B cell (primary cell): Measurements from ENCODE around the gene EHBP1L1.

Source experiments
- EZH2 ChIP-seq: IDR thresholded peaks from 2 replicates; pipeline ENCODE4 v1.6.1; 2012; ENCODE audit warnings: borderline replicate concordance, low read depth, mild to moderate bottlenecking, moderate library complexity, low read length; ENCODE audit not compliant: insufficient read depth, poor library complexity, severe bottlenecking
- TF ChIP-seq, protein P1 (sequence below): fragments of 200-600 bp; IDR thresholded peaks from one replicate; pipeline ENCODE4 v1.8.0; 2022; ENCODE audit warnings: antibody characterized with exemption, mild to moderate bottlenecking

- TF ChIP-seq, protein P1, sequence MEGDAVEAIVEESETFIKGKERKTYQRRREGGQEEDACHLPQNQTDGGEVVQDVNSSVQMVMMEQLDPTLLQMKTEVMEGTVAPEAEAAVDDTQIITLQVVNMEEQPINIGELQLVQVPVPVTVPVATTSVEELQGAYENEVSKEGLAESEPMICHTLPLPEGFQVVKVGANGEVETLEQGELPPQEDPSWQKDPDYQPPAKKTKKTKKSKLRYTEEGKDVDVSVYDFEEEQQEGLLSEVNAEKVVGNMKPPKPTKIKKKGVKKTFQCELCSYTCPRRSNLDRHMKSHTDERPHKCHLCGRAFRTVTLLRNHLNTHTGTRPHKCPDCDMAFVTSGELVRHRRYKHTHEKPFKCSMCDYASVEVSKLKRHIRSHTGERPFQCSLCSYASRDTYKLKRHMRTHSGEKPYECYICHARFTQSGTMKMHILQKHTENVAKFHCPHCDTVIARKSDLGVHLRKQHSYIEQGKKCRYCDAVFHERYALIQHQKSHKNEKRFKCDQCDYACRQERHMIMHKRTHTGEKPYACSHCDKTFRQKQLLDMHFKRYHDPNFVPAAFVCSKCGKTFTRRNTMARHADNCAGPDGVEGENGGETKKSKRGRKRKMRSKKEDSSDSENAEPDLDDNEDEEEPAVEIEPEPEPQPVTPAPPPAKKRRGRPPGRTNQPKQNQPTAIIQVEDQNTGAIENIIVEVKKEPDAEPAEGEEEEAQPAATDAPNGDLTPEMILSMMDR, result no peak
- TF ChIP-seq EZH2, result no peak
Observed at GRCh38 chr11:65623852-65624616, 48.2 kb downstream of the EHBP1L1 start.
